GM12873 (cell line): ENCODE results near the gene OR5A1.

Source experiments
- TF ChIP-seq, protein P1 (sequence below): IDR thresholded peaks from 2 replicates; pipeline ENCODE4 v1.5.1; 2012; ENCODE audit warnings: low read depth, mild to moderate bottlenecking, moderate library complexity, low read length, control low read depth; ENCODE audit not compliant: insufficient read depth; ENCODE audit errors: missing control alignments

Gene OR5A1

DNA sequence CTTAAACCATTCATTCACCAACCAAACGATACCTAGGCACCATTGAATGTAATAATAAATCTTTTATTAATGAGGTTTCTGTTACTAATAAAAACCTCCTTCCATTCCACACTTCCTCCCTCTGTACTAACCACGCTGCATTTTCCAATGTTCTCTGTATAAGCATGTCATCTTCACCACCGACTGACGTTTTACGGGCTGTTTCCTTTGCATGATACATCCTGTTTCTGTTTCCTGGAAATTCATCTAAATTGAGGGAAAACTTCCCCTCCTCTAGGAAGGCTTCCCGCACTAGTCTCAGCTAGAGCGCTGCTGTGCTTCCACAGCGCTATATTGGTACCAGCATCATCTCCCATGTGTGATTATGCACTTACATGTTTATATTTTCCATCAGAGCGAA is 38.9 kb downstream of the OR5A1 start:
- TF ChIP-seq, protein P1, sequence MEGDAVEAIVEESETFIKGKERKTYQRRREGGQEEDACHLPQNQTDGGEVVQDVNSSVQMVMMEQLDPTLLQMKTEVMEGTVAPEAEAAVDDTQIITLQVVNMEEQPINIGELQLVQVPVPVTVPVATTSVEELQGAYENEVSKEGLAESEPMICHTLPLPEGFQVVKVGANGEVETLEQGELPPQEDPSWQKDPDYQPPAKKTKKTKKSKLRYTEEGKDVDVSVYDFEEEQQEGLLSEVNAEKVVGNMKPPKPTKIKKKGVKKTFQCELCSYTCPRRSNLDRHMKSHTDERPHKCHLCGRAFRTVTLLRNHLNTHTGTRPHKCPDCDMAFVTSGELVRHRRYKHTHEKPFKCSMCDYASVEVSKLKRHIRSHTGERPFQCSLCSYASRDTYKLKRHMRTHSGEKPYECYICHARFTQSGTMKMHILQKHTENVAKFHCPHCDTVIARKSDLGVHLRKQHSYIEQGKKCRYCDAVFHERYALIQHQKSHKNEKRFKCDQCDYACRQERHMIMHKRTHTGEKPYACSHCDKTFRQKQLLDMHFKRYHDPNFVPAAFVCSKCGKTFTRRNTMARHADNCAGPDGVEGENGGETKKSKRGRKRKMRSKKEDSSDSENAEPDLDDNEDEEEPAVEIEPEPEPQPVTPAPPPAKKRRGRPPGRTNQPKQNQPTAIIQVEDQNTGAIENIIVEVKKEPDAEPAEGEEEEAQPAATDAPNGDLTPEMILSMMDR, result no peak

DNA sequence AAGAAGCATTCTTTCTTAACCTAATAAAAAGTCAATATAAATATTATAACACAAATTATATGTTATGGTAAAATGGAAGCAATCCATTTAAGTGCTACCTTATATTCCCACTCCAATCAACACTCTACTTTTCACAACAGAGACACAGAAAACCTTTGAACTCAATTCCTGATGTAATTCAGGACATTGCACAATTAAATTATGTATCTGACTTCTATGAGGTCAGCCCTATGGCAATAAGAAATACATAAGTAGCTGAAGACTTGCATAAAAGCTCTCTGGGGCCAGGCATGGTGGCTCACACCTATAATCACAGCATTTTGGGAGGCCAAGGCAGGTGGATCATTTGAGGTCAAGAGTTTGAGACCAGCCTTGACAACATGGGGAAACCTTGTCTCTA is 43.6 kb downstream of the OR5A1 start:
- TF ChIP-seq, protein P1, result no peak

DNA sequence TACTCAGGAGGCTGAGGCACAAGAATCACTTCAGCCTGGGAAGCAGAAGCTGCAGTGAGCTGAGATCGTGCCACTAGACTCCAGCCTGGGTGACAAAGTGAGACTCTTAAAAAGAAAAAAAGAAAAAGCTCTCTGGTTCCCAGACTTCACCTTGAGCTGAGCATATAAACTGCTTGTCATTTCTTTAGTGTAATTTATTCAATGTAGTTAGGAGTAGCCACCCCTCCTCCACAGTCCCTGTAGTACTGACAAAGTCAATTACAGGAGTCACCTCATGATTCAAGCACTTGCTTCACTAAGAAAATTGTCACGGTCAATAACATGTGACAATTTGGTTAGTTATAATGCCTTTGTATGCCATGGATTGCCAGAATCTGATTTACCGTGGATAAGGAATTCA is 44.1 kb downstream of the OR5A1 start:
- TF ChIP-seq, protein P1, result no peak
